ENCODE measurements around the gene AK1. TPM values are rescaled to one million over a fixed set of nuclear protein-coding genes. Genes with fewer than 3 reads are reported as not detected.

AK1 gene
- total and polyA plus RNA-seq, 12 donors: 51.9 to 242 (median 91.9) TPM

DNA sequence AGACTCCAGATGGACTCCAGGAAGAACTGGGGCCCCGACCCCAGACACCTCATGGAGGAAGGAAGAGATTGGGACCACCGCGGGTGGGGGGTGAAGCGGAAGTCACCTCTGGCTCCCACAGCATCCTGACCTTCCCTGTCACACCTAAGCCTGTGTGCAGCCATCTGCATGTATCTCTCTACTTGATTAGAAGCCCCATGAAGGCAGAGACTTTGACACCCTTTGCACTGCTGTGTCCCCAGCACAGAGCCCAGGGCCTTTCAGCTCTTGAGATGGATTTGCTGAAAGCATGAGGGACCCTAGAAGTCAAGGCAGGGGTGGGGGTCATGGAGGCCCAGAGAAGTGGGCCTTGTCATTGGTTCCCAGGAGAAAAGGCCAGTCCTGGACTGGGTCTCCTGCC, 20.2 kb downstream of the AK1 start:
- no peak overlapping the region for H3K4me3 ChIP-seq
- H3K4me1 ChIP-seq (replicated peaks in 1 of 2): peaks cover 0 to 38% of the 10 kb centered on the region in 2 donors
- H3K27me3 ChIP-seq: no peaks in the 10 kb centered on the region
- H3K36me3 ChIP-seq (replicated peaks in 1 of 2): no peaks in the 10 kb centered on the region
- 31 to 61% (median 56%) methylated on average over 3 to 4 of the region's 4 CpGs; no CpG with 5 or more reads in 1 of the 4 donors for WGBS, 4 donors
- TF ChIP-seq, protein P1, sequence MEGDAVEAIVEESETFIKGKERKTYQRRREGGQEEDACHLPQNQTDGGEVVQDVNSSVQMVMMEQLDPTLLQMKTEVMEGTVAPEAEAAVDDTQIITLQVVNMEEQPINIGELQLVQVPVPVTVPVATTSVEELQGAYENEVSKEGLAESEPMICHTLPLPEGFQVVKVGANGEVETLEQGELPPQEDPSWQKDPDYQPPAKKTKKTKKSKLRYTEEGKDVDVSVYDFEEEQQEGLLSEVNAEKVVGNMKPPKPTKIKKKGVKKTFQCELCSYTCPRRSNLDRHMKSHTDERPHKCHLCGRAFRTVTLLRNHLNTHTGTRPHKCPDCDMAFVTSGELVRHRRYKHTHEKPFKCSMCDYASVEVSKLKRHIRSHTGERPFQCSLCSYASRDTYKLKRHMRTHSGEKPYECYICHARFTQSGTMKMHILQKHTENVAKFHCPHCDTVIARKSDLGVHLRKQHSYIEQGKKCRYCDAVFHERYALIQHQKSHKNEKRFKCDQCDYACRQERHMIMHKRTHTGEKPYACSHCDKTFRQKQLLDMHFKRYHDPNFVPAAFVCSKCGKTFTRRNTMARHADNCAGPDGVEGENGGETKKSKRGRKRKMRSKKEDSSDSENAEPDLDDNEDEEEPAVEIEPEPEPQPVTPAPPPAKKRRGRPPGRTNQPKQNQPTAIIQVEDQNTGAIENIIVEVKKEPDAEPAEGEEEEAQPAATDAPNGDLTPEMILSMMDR (IDR thresholded peaks at IDR 0.05): no peak
- no peak for TF ChIP-seq POLR2A (IDR thresholded peaks at IDR 0.05)
- H3K27ac ChIP-seq: peak overlapping the region in 2 of 5 donors; percentile 53 to 84
- no peak for DNase-seq
- no peaks in the 10 kb centered on the region for H3K9me3 ChIP-seq (replicated peaks in 1 of 3)
- intact Hi-C loops (cut with DNase I): no loop called here

DNA sequence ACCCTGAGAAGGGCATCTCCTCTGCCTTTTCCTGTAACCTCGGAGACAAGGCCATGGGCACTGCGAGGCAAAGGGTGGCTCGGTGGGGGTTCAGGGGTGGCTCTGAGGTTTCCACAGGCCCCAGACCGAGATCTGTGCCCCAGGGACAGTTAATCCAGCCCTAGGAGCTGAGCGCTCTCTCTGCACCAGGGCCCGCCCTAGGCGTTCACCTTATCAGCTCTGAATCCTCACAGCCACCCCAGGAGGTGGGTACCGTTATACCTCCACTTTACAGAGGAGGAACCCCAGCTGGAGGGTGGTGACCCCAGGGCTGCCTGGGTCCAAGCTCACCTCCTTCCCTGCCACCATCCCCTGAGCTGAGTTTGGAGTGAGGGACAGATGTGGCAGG, 20.8 kb downstream of the AK1 start:
- no peak for DNase-seq
- TF ChIP-seq POLR2A (IDR thresholded peaks at IDR 0.05): no peak
- TF ChIP-seq, protein P1 (IDR thresholded peaks at IDR 0.05): no peak
- Histone ChIP-seq H3K27ac (peak overlapping the region in 2 of 5 donors; percentile 26 to 84), H3K27me3 (no peaks in the 10 kb centered on the region), H3K4me1 (replicated peaks in 1 of 2) (peaks cover 0 to 32% of the 10 kb centered on the region in 2 donors), H3K9me3 (replicated peaks in 1 of 3) (no peaks in the 10 kb centered on the region), H3K36me3 (replicated peaks in 1 of 2) (no peaks in the 10 kb centered on the region), H3K4me3 (no peak overlapping the region)
- WGBS, 4 donors: 80 to 90% (median 86%) methylated on average over 5 to 8 of the region's 8 CpGs
- intact Hi-C loops (cut with DNase I): no loop called here

DNA sequence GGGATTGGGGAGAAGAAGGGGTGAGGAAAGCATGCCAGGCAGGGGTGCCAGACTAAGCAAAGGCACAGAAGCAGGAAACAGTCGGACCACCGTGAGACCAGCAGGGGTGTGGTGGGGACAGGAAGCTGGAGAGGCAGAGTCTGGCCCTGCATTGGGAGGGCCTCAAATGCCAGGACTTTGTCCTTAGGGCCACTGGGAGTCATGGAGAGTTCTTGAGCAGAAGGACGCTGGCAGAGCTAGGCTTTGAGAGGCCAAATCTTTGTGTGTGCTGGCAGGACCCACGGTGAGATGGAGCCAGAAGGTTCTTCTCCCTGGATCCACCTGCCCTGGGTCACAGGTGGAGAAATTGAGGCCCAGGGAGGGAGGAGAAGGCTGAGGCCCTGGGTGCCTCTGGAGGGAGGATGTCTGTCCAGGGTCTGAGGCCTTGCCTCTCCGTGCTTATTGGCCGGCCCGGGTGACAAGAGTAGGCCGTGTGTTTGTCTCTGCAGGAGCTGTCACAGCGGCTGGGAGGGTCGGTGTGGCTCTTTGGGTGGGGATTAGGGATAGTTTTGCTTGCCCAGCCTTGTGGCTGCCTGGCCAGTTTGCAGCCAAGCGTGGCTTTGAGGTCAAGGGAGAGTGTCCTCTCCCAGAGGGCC, 21.3 kb downstream of the AK1 start:
- no peak overlapping the region for H3K4me3 ChIP-seq
- 66 to 74% (median 68%) methylated on average over 10 to 11 of the region's 11 CpGs for WGBS, 4 donors
- DNase-seq: no peak
- peak overlapping the region in 3 of 5 donors; percentile 25 to 84 (median 26) for H3K27ac ChIP-seq
- intact Hi-C loops (cut with DNase I): no loop called here
- TF ChIP-seq POLR2A (IDR thresholded peaks at IDR 0.05): no peak
- TF ChIP-seq, protein P1 (IDR thresholded peaks at IDR 0.05): no peak
- H3K9me3 ChIP-seq (replicated peaks in 1 of 3): no peaks in the 10 kb centered on the region
- no peaks in the 10 kb centered on the region for H3K36me3 ChIP-seq (replicated peaks in 1 of 2)
- peaks cover 0 to 27% of the 10 kb centered on the region in 2 donors for H3K4me1 ChIP-seq (replicated peaks in 1 of 2)
- H3K27me3 ChIP-seq: no peaks in the 10 kb centered on the region

DNA sequence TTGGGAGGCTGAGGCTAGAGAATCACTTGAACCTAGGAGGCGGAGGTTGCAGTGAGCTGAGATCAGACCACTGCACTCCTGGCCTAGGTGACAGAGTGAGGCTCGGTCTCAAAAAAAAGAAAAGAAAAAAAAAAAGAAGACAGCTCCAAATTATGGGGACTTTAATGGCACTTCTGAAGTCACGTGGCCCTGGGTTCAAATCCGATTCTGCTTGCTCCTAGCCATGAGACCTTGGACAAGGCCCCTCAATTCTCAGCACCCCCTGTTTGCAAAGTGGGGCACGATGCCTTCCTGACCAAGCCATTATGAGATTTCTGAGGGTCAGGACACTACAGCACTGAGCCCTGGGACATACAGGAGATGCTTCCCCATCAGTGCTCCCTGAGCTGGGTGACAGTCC, 22.0 kb downstream of the AK1 start:
- Histone ChIP-seq H3K27ac (peak overlapping the region in 4 of 5 donors; percentile 72 to 96 (median 80)), H3K27me3 (no peaks in the 10 kb centered on the region), H3K4me3 (no peak overlapping the region), H3K36me3 (replicated peaks in 1 of 2) (no peaks in the 10 kb centered on the region), H3K9me3 (replicated peaks in 1 of 3) (no peaks in the 10 kb centered on the region), H3K4me1 (replicated peaks in 1 of 2) (peaks cover 0 to 26% of the 10 kb centered on the region in 2 donors)
- 87 to 89% (median 89%) methylated on average over 5 of the region's 5 CpGs for WGBS, 4 donors
- intact Hi-C loops (cut with DNase I): no loop called here
- TF ChIP-seq, protein P1 (IDR thresholded peaks at IDR 0.05): no peak
- no peak for TF ChIP-seq POLR2A (IDR thresholded peaks at IDR 0.05)
- DNase-seq: no peak

All from adrenal gland (tissue), 12 donors.